Neural progenitor cell (in vitro differentiated cells): ENCODE data around the gene PRMT5.

Experiments used
- CTCF ChIP-seq: fragments of 200-600 bp; sonication (generic); IDR thresholded peaks from 2 replicates; pipeline ENCODE4 v1.5.1; 2017; ENCODE audit warnings: antibody characterized with exemption, mild to moderate bottlenecking
- EZH2 ChIP-seq: fragments of 200-600 bp; sonication (generic); IDR thresholded peaks from 2 replicates; pipeline ENCODE4 v1.6.1; 2017; ENCODE audit warnings: antibody characterized with exemption, mild to moderate bottlenecking, moderate library complexity
- EZH2phosphoT487 ChIP-seq: fragments of 200-600 bp; sonication (generic); IDR thresholded peaks from 2 replicates; pipeline ENCODE4 v1.6.1; 2017; ENCODE audit warnings: antibody characterized with exemption

- TF ChIP-seq EZH2phosphoT487, result no peak
- TF ChIP-seq EZH2, result no peak
- no peak for TF ChIP-seq CTCF
These were observed 54.0 kb downstream of the PRMT5 start for GRCh38 chr14:22875003-22875747.
